ENCODE results near the gene SSBP4. TPM values are rescaled to one million over a fixed set of nuclear protein-coding genes. Genes with fewer than 3 reads are reported as not detected.
A peak's percentile ranks its signal among the peaks of the same experiment; 100 is the strongest.

Gene SSBP4
- total and polyA plus RNA-seq, 9 of the 15 experiments (the other 6 are each of a cell fraction or from before 2014, with no cell fraction given): 1.1 to 189 (median 39.0) TPM

DNA sequence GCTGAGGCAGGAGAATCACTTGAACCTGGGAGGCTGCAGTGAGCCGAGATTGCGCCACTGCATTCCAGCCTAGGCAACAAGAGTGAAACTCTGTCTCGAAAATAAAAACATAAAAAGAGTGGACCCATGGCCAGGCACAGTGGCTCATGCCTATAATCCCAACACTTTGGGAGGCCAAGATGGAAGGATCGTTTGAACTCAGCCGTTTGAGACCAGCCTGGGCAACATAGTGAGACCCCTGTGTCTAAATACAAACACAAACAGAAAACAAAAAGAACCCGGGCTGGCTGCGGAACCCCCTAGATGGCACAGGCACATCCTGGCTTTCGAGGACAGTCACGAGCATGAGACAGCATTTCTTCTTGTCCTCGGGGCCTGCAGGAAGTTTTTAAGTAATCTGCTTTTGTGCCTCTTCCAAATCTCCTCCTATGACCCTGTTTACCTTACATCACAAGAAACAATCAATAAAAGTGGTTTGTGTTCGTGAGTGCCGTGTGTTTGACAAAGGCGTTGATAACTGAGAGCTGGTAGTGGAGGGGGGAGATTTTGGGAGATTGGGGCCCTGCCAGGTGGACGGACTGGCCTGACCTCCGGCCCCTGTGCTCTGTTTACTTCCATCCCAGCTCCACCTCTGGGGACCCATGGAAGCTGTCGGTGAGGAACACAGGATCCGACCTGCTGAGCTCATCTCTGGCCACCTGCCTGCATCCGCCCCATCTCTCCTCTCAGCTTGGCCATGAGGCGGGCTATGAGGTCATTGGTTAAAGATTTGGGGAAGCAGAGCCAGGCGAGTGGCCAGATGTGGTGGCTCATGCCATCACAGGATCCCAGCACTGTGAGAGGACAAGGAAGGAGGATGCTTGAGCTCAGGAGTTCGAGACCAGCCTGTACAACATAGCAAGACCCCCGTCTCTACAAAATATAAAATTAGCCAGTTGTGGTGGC lies 39.1 kb upstream of the SSBP4 start (continued):
- TF ChIP-seq, protein P1, sequence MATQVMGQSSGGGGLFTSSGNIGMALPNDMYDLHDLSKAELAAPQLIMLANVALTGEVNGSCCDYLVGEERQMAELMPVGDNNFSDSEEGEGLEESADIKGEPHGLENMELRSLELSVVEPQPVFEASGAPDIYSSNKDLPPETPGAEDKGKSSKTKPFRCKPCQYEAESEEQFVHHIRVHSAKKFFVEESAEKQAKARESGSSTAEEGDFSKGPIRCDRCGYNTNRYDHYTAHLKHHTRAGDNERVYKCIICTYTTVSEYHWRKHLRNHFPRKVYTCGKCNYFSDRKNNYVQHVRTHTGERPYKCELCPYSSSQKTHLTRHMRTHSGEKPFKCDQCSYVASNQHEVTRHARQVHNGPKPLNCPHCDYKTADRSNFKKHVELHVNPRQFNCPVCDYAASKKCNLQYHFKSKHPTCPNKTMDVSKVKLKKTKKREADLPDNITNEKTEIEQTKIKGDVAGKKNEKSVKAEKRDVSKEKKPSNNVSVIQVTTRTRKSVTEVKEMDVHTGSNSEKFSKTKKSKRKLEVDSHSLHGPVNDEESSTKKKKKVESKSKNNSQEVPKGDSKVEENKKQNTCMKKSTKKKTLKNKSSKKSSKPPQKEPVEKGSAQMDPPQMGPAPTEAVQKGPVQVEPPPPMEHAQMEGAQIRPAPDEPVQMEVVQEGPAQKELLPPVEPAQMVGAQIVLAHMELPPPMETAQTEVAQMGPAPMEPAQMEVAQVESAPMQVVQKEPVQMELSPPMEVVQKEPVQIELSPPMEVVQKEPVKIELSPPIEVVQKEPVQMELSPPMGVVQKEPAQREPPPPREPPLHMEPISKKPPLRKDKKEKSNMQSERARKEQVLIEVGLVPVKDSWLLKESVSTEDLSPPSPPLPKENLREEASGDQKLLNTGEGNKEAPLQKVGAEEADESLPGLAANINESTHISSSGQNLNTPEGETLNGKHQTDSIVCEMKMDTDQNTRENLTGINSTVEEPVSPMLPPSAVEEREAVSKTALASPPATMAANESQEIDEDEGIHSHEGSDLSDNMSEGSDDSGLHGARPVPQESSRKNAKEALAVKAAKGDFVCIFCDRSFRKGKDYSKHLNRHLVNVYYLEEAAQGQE (IDR thresholded peaks at IDR 0.05; ENCODE audit: borderline replicate concordance): no peak
- TF ChIP-seq, protein P1 (CRISPR knock-in tag; IDR thresholded peaks at IDR 0.05; ENCODE audit: low read depth): no peak
- TF ChIP-seq, protein P2, sequence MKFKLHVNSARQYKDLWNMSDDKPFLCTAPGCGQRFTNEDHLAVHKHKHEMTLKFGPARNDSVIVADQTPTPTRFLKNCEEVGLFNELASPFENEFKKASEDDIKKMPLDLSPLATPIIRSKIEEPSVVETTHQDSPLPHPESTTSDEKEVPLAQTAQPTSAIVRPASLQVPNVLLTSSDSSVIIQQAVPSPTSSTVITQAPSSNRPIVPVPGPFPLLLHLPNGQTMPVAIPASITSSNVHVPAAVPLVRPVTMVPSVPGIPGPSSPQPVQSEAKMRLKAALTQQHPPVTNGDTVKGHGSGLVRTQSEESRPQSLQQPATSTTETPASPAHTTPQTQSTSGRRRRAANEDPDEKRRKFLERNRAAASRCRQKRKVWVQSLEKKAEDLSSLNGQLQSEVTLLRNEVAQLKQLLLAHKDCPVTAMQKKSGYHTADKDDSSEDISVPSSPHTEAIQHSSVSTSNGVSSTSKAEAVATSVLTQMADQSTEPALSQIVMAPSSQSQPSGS (CRISPR knock-in tag; IDR thresholded peaks at IDR 0.05): no peak
- TF ChIP-seq FOS (IDR thresholded peaks at IDR 0.05; ENCODE audit: extremely low read depth, insufficient read length) (no peak), NFE2 (IDR thresholded peaks at IDR 0.05; ENCODE audit: low read depth) (peak; percentile 90), NCOA1 (IDR thresholded peaks at IDR 0.05; ENCODE audit: low read depth) (peak; percentile 49; the same call in 1 of the 2 replicates), FIP1L1 (IDR thresholded peaks at IDR 0.05; ENCODE audit: low read depth, low read length, poor library complexity, severe bottlenecking) (no peak), SP1 (CRISPR knock-in tag; IDR thresholded peaks at IDR 0.05) (peak; percentile 67), GABPA (tag; conservative IDR thresholded peaks at IDR 0.05; ENCODE audit: low read depth) (no peak; the same call in 1 of the 2 replicates), PHB2 (IDR thresholded peaks at IDR 0.05; ENCODE audit: low read depth) (no peak), CBX1 (IDR thresholded peaks at IDR 0.05; ENCODE audit: low read depth) (no peak), BCOR (IDR thresholded peaks at IDR 0.05) (peak; percentile 52), SOX6 (IDR thresholded peaks at IDR 0.05) (peak; percentile 88), RBM25 (IDR thresholded peaks at IDR 0.05; ENCODE audit: low read depth, low read length, severe bottlenecking) (peak; percentile 23), EP300 (IDR thresholded peaks at IDR 0.05; ENCODE audit: low read length) (peak; percentile 60)
- TF ChIP-seq, protein P3, sequence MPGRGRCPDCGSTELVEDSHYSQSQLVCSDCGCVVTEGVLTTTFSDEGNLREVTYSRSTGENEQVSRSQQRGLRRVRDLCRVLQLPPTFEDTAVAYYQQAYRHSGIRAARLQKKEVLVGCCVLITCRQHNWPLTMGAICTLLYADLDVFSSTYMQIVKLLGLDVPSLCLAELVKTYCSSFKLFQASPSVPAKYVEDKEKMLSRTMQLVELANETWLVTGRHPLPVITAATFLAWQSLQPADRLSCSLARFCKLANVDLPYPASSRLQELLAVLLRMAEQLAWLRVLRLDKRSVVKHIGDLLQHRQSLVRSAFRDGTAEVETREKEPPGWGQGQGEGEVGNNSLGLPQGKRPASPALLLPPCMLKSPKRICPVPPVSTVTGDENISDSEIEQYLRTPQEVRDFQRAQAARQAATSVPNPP (IDR thresholded peaks at IDR 0.05; ENCODE audit: borderline replicate concordance, insufficient read depth, insufficient read length): no peak

Data from K562 (cell line).